Fibroblast of skin of right biceps (primary cell): ENCODE measurements around the gene LONP1.

ENCODE experiments used
- DNase-seq: peaks from one replicate; pipeline ENCODE4 v3.0.0-alpha.2; 2013

LONP1 gene

GRCh38 chr19:5677580-5677979 is 42.4 kb downstream of the LONP1 start:
- no peak for DNase-seq

DNA sequence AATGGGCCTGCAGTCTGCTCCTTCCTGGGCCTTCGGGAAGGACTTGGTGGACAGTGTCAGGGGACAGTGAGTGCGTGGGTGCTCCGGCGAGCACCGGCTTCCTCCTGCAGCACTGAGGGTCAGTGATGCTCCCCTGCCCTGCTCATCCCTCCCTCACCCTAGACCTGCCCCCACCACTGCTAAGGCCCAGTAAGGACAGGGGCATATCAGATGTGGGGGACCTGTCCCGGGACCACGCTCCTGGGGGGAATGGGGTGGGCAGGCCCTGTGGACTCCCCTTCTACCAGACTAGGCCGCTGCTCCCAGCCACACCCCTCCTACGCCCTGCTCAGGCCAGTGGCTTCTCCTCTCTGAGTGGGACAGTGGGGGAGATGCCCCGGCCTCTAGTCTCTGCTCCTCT is 42.8 kb downstream of the LONP1 start:
- DNase-seq = no peak

DNA sequence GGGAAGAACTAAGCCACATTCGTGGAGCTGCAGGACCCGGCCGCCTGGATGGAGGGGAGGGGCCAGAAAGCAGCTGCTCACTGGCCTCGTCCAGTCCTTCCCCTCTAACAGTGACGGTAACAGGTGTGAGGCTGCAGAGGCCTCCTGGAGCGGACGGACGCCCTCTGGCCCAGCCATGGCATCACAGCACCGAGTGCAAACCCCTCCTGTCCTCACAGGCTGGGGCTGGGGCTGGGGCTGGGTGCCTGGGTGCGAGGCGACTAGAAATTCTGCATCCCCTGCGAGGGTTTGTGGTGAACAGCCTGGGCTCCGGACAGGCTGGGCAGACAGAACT is 43.2 kb downstream of the LONP1 start:
- no peak for DNase-seq

GRCh38 chr19:5676105-5676771 is 43.7 kb downstream of the LONP1 start:
- DNase-seq = no peak

GRCh38 chr19:5674714-5675113 is 45.2 kb downstream of the LONP1 start:
- no peak for DNase-seq

DNA sequence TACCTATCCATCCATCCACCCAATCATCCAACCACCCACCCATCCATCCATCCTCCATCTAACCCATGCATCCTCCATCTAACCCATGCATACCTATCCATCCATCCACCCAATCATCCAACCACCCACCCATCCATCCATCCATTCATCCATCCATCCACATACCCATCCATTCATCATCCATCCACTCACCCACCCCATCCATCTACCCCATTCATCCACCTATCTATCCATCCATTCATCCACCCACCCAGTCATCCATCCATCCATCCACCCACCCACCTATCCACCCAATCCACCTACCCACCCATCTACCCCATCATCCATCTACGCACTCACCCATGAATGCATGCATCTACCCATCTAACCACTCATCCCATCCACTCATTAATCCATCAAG is 46.2 kb downstream of the LONP1 start:
- DNase-seq = no peak

GRCh38 chr19:5672708-5673459 is 47.1 kb downstream of the LONP1 start:
- DNase-seq = no peak

DNA sequence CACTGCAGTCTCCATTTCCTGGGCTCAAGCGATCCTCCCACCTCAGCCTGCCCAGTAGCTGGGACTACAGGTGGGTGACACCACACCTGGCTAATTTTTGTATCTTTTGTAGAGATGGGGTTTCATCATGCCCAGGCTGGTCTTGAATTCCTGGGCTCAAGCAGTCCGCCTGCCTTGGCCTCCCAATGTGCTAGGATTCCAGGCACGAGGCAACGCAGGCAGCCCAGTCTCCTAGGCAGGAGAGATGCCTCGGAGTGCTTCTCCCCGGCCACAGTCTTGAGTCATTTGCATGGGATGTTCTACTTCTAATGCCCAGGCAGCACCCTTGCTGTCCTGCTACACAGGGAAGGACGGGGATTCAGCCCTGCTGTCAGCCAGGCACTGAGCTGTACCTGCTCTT is 48.3 kb downstream of the LONP1 start:
- no peak for DNase-seq

DNA sequence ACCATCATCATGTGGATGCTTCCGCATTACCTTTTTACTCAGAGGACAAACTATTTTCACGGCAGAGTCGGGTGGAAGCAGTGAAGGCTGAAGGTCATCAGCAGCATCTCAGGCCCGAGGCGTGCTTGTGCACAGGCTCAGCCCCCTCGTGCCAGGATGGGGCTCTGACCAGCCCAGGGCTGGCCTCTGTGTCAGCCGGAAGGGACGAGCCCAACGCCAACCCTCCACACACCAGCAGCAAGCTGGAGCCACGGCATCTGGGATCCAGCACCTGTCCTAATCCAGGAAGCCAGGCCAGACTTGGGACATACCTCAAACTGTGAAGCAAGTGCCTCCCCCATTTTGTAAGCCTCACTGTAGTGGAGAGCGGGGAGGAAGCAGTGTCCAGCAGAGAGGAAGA is 50.7 kb downstream of the LONP1 start:
- no peak for DNase-seq

DNA sequence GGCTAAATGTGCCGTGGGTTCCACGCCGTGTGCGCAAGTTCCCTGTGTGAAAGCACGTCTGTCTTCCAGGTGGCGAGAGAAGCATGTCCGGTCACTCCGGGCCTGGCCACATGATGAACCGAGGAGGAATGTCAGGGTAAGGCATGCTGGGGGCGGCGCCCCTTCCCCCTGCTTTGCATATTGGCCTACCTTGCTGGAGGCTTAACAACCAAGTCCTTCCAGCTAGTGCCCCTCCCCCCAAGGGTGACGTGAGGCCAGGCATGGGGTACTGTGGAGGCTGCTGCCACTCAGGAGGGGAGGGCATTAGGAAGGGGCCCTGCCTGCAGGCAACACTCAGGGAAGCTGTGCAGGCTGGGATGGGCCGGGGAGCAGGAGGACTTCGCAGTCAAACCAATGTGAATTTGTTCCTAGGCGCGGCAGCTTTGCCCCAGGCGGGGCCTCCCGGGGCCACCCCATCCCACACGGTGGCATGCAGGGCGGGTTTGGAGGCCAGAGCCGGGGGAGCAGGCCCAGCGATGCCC is 52.1 kb downstream of the LONP1 start:
- no peak for DNase-seq

GRCh38 chr19:5666921-5667610 is 52.9 kb downstream of the LONP1 start:
- DNase-seq = no peak

DNA sequence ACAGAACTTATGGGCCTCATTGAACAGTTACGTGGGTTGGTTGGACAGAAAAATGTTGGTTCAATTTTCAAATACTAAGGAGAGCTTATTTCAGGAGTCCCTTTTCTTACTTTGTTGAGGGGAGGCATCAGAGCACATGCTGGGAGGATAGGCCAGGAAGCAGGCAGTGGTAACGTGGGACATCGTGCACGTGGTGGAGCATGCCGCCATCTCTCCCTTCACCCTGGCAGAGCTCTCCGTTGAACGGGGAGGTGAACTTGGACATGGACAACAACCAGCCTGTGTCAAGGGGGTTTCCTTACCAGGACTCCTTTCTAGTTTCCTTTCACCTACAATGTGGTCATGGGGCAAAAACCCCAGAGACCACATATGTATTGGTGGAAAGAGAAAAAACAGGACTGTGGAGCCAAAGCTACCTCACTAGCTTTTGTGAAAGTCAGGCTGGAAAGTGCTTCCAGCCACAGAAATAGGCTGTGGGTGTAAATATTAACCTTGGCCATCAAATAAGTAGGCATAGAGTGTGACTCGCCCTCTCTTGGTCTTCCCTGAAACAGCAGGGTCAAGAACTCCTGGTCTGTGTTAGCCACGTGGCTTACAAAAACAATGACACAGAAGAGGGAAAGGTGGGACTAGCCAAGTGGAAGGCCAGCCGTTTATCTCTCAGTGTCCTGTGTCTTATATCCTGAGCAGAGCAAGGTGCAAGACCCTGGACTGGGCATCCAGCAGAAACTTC is 54.0 kb downstream of the LONP1 start:
- peak; percentile 40 for DNase-seq

- DNase-seq = no peak
Measured at GRCh38 chr19:5664515-5664914, 55.4 kb downstream of the LONP1 start.

DNA sequence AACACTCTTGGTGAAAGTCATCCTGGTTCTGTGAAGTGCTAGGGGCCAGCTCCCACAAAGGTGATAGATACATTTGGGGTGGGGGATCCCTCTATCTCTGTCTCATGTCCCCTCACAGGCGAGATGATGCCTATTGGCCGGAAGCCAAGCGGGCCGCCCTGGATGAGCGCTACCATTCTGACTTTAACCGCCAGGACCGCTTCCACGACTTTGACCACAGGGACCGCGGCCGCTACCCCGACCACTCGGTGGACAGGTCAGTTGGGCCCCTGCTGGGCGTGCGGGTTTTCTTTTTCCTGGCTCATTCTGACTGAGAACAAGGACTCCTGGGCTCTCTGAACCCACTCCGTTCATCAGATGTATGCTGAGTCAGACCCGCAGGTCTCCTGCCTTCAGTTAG is 56.0 kb downstream of the LONP1 start:
- DNase-seq = no peak

- no peak for DNase-seq
Measured at GRCh38 chr19:5661483-5661882, 58.5 kb downstream of the LONP1 start.

DNA sequence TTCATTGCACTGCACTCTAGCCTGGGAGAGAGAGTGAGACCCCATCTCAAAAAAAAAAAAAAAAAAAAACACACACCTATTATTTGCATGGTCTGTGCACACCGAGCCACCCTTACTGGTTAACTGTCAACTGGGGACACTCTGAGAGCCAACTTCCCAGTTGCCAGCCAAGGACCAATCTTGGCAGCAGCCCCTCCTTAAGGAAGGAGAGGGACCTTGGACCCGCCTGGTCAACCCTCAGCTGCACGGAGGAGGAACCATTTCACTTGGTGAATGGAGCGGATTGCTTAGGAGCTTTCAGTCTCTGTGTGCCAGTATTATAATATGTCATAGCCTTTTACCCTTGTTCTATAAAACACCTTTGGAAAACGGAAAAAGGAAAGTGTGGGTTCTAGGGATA is 64.5 kb downstream of the LONP1 start:
- no peak for DNase-seq

- no peak for DNase-seq
Measured at GRCh38 chr19:5654931-5655330, 65.0 kb downstream of the LONP1 start.

DNA sequence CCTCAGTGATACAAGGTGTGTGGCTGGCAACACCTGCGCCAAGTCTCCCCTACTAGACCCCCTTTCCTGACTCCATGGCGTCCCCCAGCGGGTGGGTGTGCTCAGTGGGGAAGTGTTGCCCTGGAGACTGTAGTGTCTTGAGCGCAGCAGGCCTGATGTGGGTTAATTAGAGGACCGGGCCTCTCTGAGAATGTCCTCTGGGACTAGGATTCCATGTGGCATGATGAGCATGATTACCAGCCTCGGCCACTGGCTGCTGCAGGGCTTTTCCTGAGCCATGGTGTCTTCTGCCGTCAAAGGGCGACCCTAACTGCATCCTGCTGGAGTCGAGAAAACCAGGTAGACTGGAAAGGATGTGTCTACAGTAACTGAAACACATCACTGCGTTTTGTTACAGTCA is 67.7 kb downstream of the LONP1 start:
- no peak for DNase-seq

- DNase-seq = no peak
Measured at GRCh38 chr19:5651361-5651760, 68.6 kb downstream of the LONP1 start.

- no peak for DNase-seq
Measured at GRCh38 chr19:5648464-5648863, 71.5 kb downstream of the LONP1 start.

GRCh38 chr19:5646703-5647102 is 73.2 kb downstream of the LONP1 start:
- no peak for DNase-seq

DNA sequence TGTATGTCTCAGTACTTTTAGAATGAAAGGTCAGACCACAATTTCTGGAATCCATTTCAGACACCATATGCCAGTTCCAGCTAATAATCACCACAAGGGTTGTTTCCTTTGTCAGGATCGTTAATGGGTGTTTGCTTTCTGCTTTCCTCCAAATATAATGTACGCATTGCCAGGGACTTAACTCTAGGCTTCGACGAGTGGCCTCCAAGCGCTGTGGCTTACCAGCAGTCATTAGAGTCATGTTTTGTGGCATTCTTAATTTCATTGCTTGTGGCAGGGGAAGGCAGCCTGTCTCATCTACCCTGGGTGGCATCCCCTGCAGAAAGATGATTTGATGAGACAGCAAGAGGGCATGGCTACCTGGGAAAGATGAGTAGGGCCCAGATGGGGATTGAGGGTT is 74.5 kb downstream of the LONP1 start:
- DNase-seq = no peak

DNA sequence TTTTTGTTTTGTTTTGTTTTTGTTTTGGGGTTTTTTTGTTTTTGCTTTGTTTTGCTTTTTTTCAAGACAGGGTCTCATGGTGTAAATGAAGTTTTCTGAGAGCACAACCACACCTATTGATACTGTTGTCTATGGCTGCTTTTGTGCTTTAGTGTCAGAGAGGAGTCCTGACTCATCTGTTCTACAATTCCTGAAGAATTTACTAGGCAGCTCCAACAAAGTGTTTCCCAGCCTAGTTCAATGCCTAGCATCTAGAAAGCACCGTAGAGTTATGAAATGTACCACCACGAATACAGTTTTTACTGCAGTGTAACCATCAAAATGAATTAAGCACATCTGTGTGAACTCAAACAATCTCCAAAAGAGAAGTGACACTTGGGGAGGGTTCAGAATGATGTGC is 75.9 kb downstream of the LONP1 start:
- DNase-seq = no peak
